H1 (cell line): ENCODE measurements around the gene OR4E2. TPM values are rescaled to one million over a fixed set of nuclear protein-coding genes. Genes with fewer than 3 reads are reported as not detected.
"Not testable (repeated sequence)": the region's sequence is repeated elsewhere in the genome, so short reads cannot be mapped to it uniquely, and the experiment has no call there.

ENCODE experiments used
- CTCF ChIA-PET: fragments of 300-600 bp; sonication (Branson Sonifier 250); formaldehyde crosslinking; loops from one replicate; lab custom pipeline; 2021; ENCODE audit not compliant: partially characterized antibody; lab: Charles Lee
- POLR2A ChIA-PET: fragments of 300-600 bp; sonication (Branson Sonifier 250); formaldehyde crosslinking; loops from one replicate; lab custom pipeline; 2021; ENCODE audit warnings: inconsistent platforms; ENCODE audit not compliant: partially characterized antibody; lab: Charles Lee
- DNase-seq, 2 experiments: peaks; one replicate each; pipeline versions ENCODE4 v3.0.0 to v3.0.0-alpha.2; 2010 to 2022; ENCODE audit warnings: low spot score in 2 of 2, low read depth in 1 of 2, mixed read lengths in 1 of 2
- FAIRE-seq: peaks from 2 replicates; lab custom pipeline; 2011; peaks lifted over from hg19 to GRCh38; lab: Jason Lieb, UNC
- H2AFZ ChIP-seq: 2 replicates; pipeline ENCODE4 v1.8.1; 2012; ENCODE audit warnings: low read length, inconsistent platforms
- H2AK5ac ChIP-seq: 2 replicates; pipeline ENCODE4 v1.6.1; 2013; ENCODE audit warnings: low read depth, low read length
- H2BK120ac ChIP-seq: replicated peaks from 2 replicates; pipeline ENCODE3; 2013; ENCODE audit warnings: low read depth, low read length, inconsistent platforms
- H2BK12ac ChIP-seq: 2 replicates; pipeline ENCODE4 v1.6.1; 2013; ENCODE audit warnings: low read depth, low read length
- H2BK15ac ChIP-seq: 2 replicates; pipeline ENCODE4 v1.6.1; 2013; ENCODE audit warnings: low read length
- H2BK20ac ChIP-seq: 2 replicates; pipeline ENCODE4 v1.6.1; 2013; ENCODE audit warnings: low read length
- H2BK5ac ChIP-seq: 2 replicates; pipeline ENCODE4 v1.6.1; 2013; ENCODE audit warnings: low read depth, low read length
- H3K14ac ChIP-seq: 2 replicates; pipeline ENCODE4 v1.6.1; 2013; ENCODE audit warnings: inconsistent platforms; ENCODE audit not compliant: insufficient read length
- H3K18ac ChIP-seq: 2 replicates; pipeline ENCODE4 v1.6.1; 2013; ENCODE audit warnings: low read length; ENCODE audit errors: extremely low read depth
- H3K23ac ChIP-seq: 2 replicates; pipeline ENCODE4 v1.6.1; 2013; ENCODE audit warnings: inconsistent platforms; ENCODE audit not compliant: insufficient read length
- H3K23me2 ChIP-seq: 2 replicates; pipeline ENCODE4 v1.6.1; 2013; ENCODE audit warnings: low read depth, low read length
- H3K27ac ChIP-seq: 2 replicates; pipeline ENCODE4 v1.6.1; 2011; ENCODE audit warnings: low read depth, low read length, inconsistent platforms
- H3K27me3 ChIP-seq, 4 experiments: replicated peaks in 1 of 4; 1 replicate in 1 of 4; 2 replicates in 3 of 4; pipeline versions ENCODE4 v1.6.1 to v1.8.1; 2011 to 2013; ENCODE audit warnings: low read length in 3 of 4, mild to moderate bottlenecking in 3 of 4, inconsistent platforms in 2 of 4, mixed read lengths in 2 of 4, moderate library complexity in 1 of 4; ENCODE audit not compliant: control insufficient read depth in 3 of 4, insufficient read depth in 3 of 4; ENCODE audit errors: extremely low read depth in 1 of 4
- H3K36me3 ChIP-seq, 4 experiments: 2 replicates each; pipeline versions ENCODE4 v1.6.1 to v1.8.1; 2011 to 2013; ENCODE audit warnings: mild to moderate bottlenecking in 4 of 4, low read length in 3 of 4, moderate library complexity in 2 of 4, control low read depth in 1 of 4, inconsistent platforms in 1 of 4; ENCODE audit not compliant: insufficient read depth in 4 of 4, control insufficient read depth in 2 of 4
- H3K4ac ChIP-seq: replicated peaks from 2 replicates; pipeline ENCODE3; 2013; ENCODE audit warnings: low read length, low read depth, mixed read lengths, inconsistent platforms; ENCODE audit not compliant: insufficient read length
- H3K4me1 ChIP-seq, 4 experiments: replicated peaks in 1 of 4; 1 replicate in 1 of 4; 2 replicates in 3 of 4; pipeline versions ENCODE4 v1.6.1 to v1.8.1; 2011 to 2013; ENCODE audit warnings: low read length in 3 of 4, inconsistent platforms in 2 of 4, mixed read lengths in 1 of 4; ENCODE audit not compliant: insufficient read depth in 4 of 4, control insufficient read depth in 3 of 4
- H3K4me2 ChIP-seq, 2 experiments: 2 replicates each; pipeline versions ENCODE4 v1.6.1 to v1.8.1; 2011 to 2013; ENCODE audit warnings: low read depth in 2 of 2, low read length in 2 of 2, control low read depth in 1 of 2, inconsistent platforms in 1 of 2, mild to moderate bottlenecking in 1 of 2; ENCODE audit not compliant: insufficient read depth in 1 of 2
- H3K4me3 ChIP-seq, 4 experiments: fragments of 200-600, 300-600 bp in 1 of 4; sonication (generic), shearing (Covaris generic), sonication (Bioruptor Twin) in 1 of 4; 2 replicates each; pipeline versions ENCODE4 v1.5.1 to v1.8.1; 2011 to 2016; ENCODE audit warnings: low read length in 4 of 4, low read depth in 3 of 4, control low read depth in 2 of 4, inconsistent platforms in 2 of 4, mild to moderate bottlenecking in 2 of 4, mixed read lengths in 1 of 4, moderate library complexity in 1 of 4; ENCODE audit not compliant: insufficient read depth in 2 of 4; ENCODE audit errors: extremely low read depth in 1 of 4
- H3K56ac ChIP-seq: replicated peaks from 2 replicates; pipeline ENCODE3; 2013; ENCODE audit warnings: low read depth, mild to moderate bottlenecking, mixed read lengths, low read length, inconsistent platforms; ENCODE audit not compliant: insufficient read length
- H3K79me1 ChIP-seq: 2 replicates; pipeline ENCODE4 v1.6.1; 2013; ENCODE audit warnings: low read depth, low read length, control low read depth
- H3K79me2 ChIP-seq, 2 experiments: 2 replicates each; pipeline versions ENCODE4 v1.6.1 to v1.8.1; 2012 to 2013; ENCODE audit warnings: low read length in 2 of 2, mild to moderate bottlenecking in 2 of 2, inconsistent platforms in 1 of 2; ENCODE audit not compliant: insufficient read depth in 2 of 2, control insufficient read depth in 1 of 2
- H3K9ac ChIP-seq, 4 experiments: replicated peaks in 1 of 4; 1 replicate in 1 of 4; 2 replicates in 3 of 4; pipeline versions ENCODE4 v1.6.1 to v1.8.1; 2011 to 2013; ENCODE audit warnings: low read depth in 3 of 4, low read length in 3 of 4, control low read depth in 2 of 4, mild to moderate bottlenecking in 2 of 4, moderate library complexity in 2 of 4, inconsistent platforms in 1 of 4; ENCODE audit errors: extremely low read depth in 1 of 4
- H3K9me3 ChIP-seq, 2 experiments: 2 replicates each; pipeline versions ENCODE4 v1.6.1 to v1.8.1; 2012 to 2013; ENCODE audit warnings: mild to moderate bottlenecking in 2 of 2, moderate library complexity in 2 of 2, control low read depth in 1 of 2, inconsistent platforms in 1 of 2, low read depth in 1 of 2, low read length in 1 of 2, mixed read lengths in 1 of 2; ENCODE audit not compliant: insufficient read depth in 2 of 2
- H4K20me1 ChIP-seq, 2 experiments: replicated peaks in 1 of 2; 2 replicates each; pipeline versions ENCODE3 to v1.8.1; 2011 to 2013; ENCODE audit warnings: inconsistent platforms in 2 of 2, low read length in 2 of 2, mild to moderate bottlenecking in 1 of 2; ENCODE audit not compliant: insufficient read depth in 2 of 2, control insufficient read depth in 1 of 2
- H4K5ac ChIP-seq: 2 replicates; pipeline ENCODE4 v1.6.1; 2013; ENCODE audit warnings: low read length, low read depth, mixed read lengths, inconsistent platforms; ENCODE audit not compliant: insufficient read length
- H4K8ac ChIP-seq: 2 replicates; pipeline ENCODE4 v1.8.0; 2013; ENCODE audit warnings: mild to moderate bottlenecking, moderate library complexity, low read length, inconsistent platforms; ENCODE audit not compliant: insufficient read depth; ENCODE audit errors: extremely low read depth
- H4K91ac ChIP-seq: replicated peaks from 2 replicates; pipeline ENCODE3; 2013; ENCODE audit warnings: low read length, mixed read lengths, inconsistent platforms; ENCODE audit not compliant: insufficient read length
- WGBS, 2 experiments: shearing (Covaris generic) in 1 of 2; methylation state at CpG; one replicate each; pipeline versions ENCODE4 v1.1.6 to v1.1.7; 2013 to 2015; ENCODE audit warnings: low lambda C conversion rate in 2 of 2, mixed read lengths in 2 of 2, inconsistent platforms in 1 of 2, low coverage in 1 of 2, missing lambda C conversion rate in 1 of 2; ENCODE audit not compliant: insufficient replicate concordance in 2 of 2, insufficient coverage in 1 of 2, insufficient read length in 1 of 2; ENCODE audit errors: extremely low coverage in 1 of 2, missing lambda C conversion rate in 1 of 2; 5-methylcytosine and 5-hydroxymethylcytosine counted together
- polyA plus RNA-seq, 7 experiments: library from polyadenylated mRNA; depleted of rRNA in 3 of 7; stranded (reverse) in 5 of 7; unstranded in 2 of 7; fragments of >200 nt in 5 of 7; fragments of 200-250 nt in 2 of 7; gene quantifications; 1 replicate in 5 of 7; 2 replicates in 1 of 7; 4 replicates in 1 of 7; pipeline versions ENCODE4 v1.2.1 to v1.2.3, GENCODE V29; 2011 to 2013; ENCODE audit warnings: missing spikeins in 2 of 7, mixed read lengths in 2 of 7
- total RNA-seq: library from RNA; stranded (reverse); fragmentation: NEBNext Ultra II Directional; extraction: Animal tissue kit (Norgen Biotek cat#: 25700); gene quantifications from 2 replicates; pipeline ENCODE4 v1.2.1, GENCODE V29; 2021

The OR4E2 gene
- total and polyA plus RNA-seq, 2 of the 8 experiments (the other 6 are each of a cell fraction or from before 2014, with no cell fraction given): not detected

DNA sequence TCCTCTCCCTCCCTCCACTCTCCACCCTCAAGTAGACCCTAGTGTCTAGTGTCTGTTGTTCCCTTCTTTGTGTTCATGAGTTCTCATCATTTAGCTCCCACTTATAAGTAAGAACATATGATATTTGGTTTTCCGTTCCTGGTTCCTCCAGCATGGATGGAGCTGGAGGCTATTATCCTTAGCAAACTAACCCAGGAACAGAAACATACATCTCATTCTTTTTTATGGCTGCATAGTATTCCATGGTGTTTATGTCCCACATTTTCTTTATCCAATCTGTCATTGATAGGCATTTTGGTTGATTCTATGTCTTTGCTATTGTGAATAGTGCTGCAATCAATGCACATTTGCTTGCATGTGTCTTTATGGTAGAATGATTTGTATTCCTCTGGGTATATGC lies 23.1 kb upstream of the OR4E2 start:
- H4K5ac ChIP-seq, H3K14ac ChIP-seq, H3K9me3 ChIP-seq, H3K27ac ChIP-seq, H4K8ac ChIP-seq, DNase-seq, H4K91ac ChIP-seq, H2BK5ac ChIP-seq, H3K4me2 ChIP-seq, H2BK12ac ChIP-seq, H3K18ac ChIP-seq, H3K36me3 ChIP-seq, H3K27me3 ChIP-seq, FAIRE-seq, H3K79me1 ChIP-seq, H2AK5ac ChIP-seq, H2AFZ ChIP-seq, H3K79me2 ChIP-seq, H2BK15ac ChIP-seq, H3K4me3 ChIP-seq, H3K4ac ChIP-seq, H2BK20ac ChIP-seq, H2BK120ac ChIP-seq, H3K23me2 ChIP-seq, H3K4me1 ChIP-seq, H3K56ac ChIP-seq, H4K20me1 ChIP-seq, POLR2A ChIA-PET, H3K9ac ChIP-seq, H3K23ac ChIP-seq: not testable (repeated sequence)
- CTCF ChIA-PET: interaction anchor here (1.7 kb wide), 1 partner anchor 10 kb away, joined by 5 read pairs; no protein-coding TSS in a partner anchor
- WGBS, 2 experiments: 95% methylated on average over 1 of the region's 1 CpG; no CpG with 5 or more reads in 1 of the 2 experiments
